Liver (tissue), 9 donors: ENCODE data around the gene FOXA2. TPM values are rescaled to one million over a fixed set of nuclear protein-coding genes. Genes with fewer than 3 reads are reported as not detected.

Experiments
- DNase-seq: peaks from one replicate; pipeline ENCODE4 v3.0.0-alpha.2; 2017; ENCODE audit warnings: low spot score
- H3K27ac ChIP-seq, 2 donors: one replicate each; pipeline ENCODE4 v1.7.0; 2013; ENCODE audit warnings: inconsistent platforms in 2 of 2, low read length in 2 of 2, control low read depth in 1 of 2, low read depth in 1 of 2, mild to moderate bottlenecking in 1 of 2
- H3K27me3 ChIP-seq, 4 donors: one replicate each; pipeline versions ENCODE4 v1.6.1 to v1.7.0; 2013; ENCODE audit warnings: low read length in 3 of 4, inconsistent platforms in 1 of 4, mild to moderate bottlenecking in 1 of 4, moderate library complexity in 1 of 4; ENCODE audit not compliant: control insufficient read depth in 4 of 4, insufficient read depth in 4 of 4
- H3K36me3 ChIP-seq, 4 donors: one replicate each; pipeline versions ENCODE4 v1.6.1 to v1.7.0; 2013; ENCODE audit warnings: low read length in 3 of 4, mild to moderate bottlenecking in 3 of 4, low read depth in 1 of 4, moderate library complexity in 1 of 4; ENCODE audit not compliant: control insufficient read depth in 4 of 4, insufficient read depth in 3 of 4
- H3K4me1 ChIP-seq, 4 donors: one replicate each; pipeline versions ENCODE4 v1.6.1 to v1.7.0; 2013; ENCODE audit warnings: low read length in 3 of 4, mild to moderate bottlenecking in 3 of 4, moderate library complexity in 1 of 4; ENCODE audit not compliant: control insufficient read depth in 4 of 4, insufficient read depth in 4 of 4
- H3K4me3 ChIP-seq, 3 donors: one replicate each; pipeline versions ENCODE4 v1.6.1 to v1.7.0; 2013; ENCODE audit warnings: low read length in 3 of 3, control low read depth in 1 of 3, low read depth in 1 of 3, mild to moderate bottlenecking in 1 of 3
- H3K9ac ChIP-seq, 2 donors: one replicate each; pipeline ENCODE4 v1.7.0; 2013; ENCODE audit warnings: low read length in 2 of 2, mild to moderate bottlenecking in 2 of 2, moderate library complexity in 2 of 2, control low read depth in 1 of 2, low read depth in 1 of 2
- H3K9me3 ChIP-seq, 4 donors: one replicate each; pipeline versions ENCODE4 v1.6.1 to v1.7.0; 2013; ENCODE audit warnings: low read length in 3 of 4; ENCODE audit not compliant: control insufficient read depth in 4 of 4
- EGR1 ChIP-seq, 2 donors: IDR thresholded peaks; 2 replicates each; pipeline ENCODE4 v1.6.1; 2016 to 2018; ENCODE audit warnings: antibody characterized with exemption in 2 of 2, low read depth in 2 of 2
- FOXA2 ChIP-seq: IDR thresholded peaks from 2 replicates; pipeline ENCODE4 v1.6.1; 2016; ENCODE audit warnings: antibody characterized with exemption
- GABPA ChIP-seq, 2 donors: IDR thresholded peaks in 1 of 2; conservative IDR thresholded peaks in 1 of 2; 2 replicates each; pipeline ENCODE4 v1.6.1; 2016; ENCODE audit warnings: antibody characterized with exemption in 2 of 2, mild to moderate bottlenecking in 1 of 2, moderate library complexity in 1 of 2
- HNF4A ChIP-seq, 2 donors: conservative IDR thresholded peaks; 2 replicates each; pipeline ENCODE4 v1.6.1; 2016; ENCODE audit warnings: antibody characterized with exemption in 2 of 2, mild to moderate bottlenecking in 2 of 2
- HNF4G ChIP-seq: IDR thresholded peaks from 2 replicates; pipeline ENCODE4 v1.6.1; 2016; ENCODE audit warnings: antibody characterized with exemption
- JUND ChIP-seq, 2 donors: IDR thresholded peaks; 2 replicates each; pipeline ENCODE4 v1.6.1; 2016; ENCODE audit warnings: antibody characterized with exemption in 2 of 2
- MAX ChIP-seq: IDR thresholded peaks from 2 replicates; pipeline ENCODE4 v1.6.1; 2016; ENCODE audit warnings: antibody characterized with exemption
- NR2F2 ChIP-seq: IDR thresholded peaks from 2 replicates; pipeline ENCODE4 v1.6.1; 2016; ENCODE audit warnings: antibody characterized with exemption
- SP1 ChIP-seq: IDR thresholded peaks from 2 replicates; pipeline ENCODE4 v1.6.1; 2018; ENCODE audit warnings: antibody characterized with exemption, mild to moderate bottlenecking
- TAF1 ChIP-seq: conservative IDR thresholded peaks from 2 replicates; pipeline ENCODE4 v1.6.1; 2016; ENCODE audit warnings: antibody characterized with exemption, mild to moderate bottlenecking
- YY1 ChIP-seq: IDR thresholded peaks from 2 replicates; pipeline ENCODE4 v1.6.1; 2016; ENCODE audit warnings: antibody characterized with exemption, mild to moderate bottlenecking
- WGBS: extraction: QIAGEN DNeasy Blood & Tissue Kit; methylation state at CpG from one replicate; pipeline ENCODE4 v1.1.7; 2013; 5-methylcytosine and 5-hydroxymethylcytosine counted together
- polyA plus RNA-seq, 2 donors: library from polyadenylated mRNA; stranded (reverse) in 1 of 2; unstranded in 1 of 2; fragments of 200-250 nt in 1 of 2; fragments of >200 nt in 1 of 2; fragmentation: Nextera tagmentation in 1 of 2; extraction: Ambion mirVana in 1 of 2; gene quantifications; one replicate each; pipeline versions ENCODE4 v1.2.1 to v1.2.3, GENCODE V29; 2013 to 2015
- total RNA-seq, 2 donors: library from RNA; depleted of rRNA; stranded (reverse); fragments of >200 nt; gene quantifications; one replicate each; pipeline ENCODE4 v1.2.3, GENCODE V29; 2014
- TF ChIP-seq, protein P1 (sequence below): IDR thresholded peaks from 2 replicates; pipeline ENCODE4 v1.6.1; 2016; ENCODE audit warnings: antibody characterized with exemption, mild to moderate bottlenecking
- TF ChIP-seq, protein P2 (sequence below): IDR thresholded peaks from 2 replicates; pipeline ENCODE4 v1.6.1; 2016; ENCODE audit warnings: antibody characterized with exemption
- TF ChIP-seq, protein P3 (sequence below): fragments of 150-350 bp; IDR thresholded peaks from 2 replicates; pipeline ENCODE4 v1.5.1; 2017; ENCODE audit warnings: improper control_type of control experiment, low read depth, low read length; ENCODE audit not compliant: missing input control
- TF ChIP-seq, protein P4 (sequence below): IDR thresholded peaks from 2 replicates; pipeline ENCODE4 v1.6.1; 2016; ENCODE audit warnings: antibody characterized with exemption
- donor health status: healthy.
- donor health status: healthy.
- donor health status: healthy.
- donor health status: healthy.
- donor health status: healthy.

Gene FOXA2
- total RNA-seq = 10 to 100 TPM in 1 of 2 donors, 1 to 10 TPM in 1; 5.2 to 10.6 TPM
- 10 to 100 TPM; 11.6 to 12.7 TPM for polyA plus RNA-seq

GRCh38 chr20:22584522-22584921, at the start of gene FOXA2:
FOXA2 (minus strand) TSS chr20:22584572; CDS start chr20:22584278, 294 bp downstream.
- Histone ChIP-seq H3K36me3 (no peaks in the 10 kb centered on the region), H3K4me3 (peak within 1 kb of the TSS; percentile 86 to 95 (median 86)), H3K27ac (peak within 1 kb of the TSS; percentile 96 to 97), H3K9me3 (no peaks in the 10 kb centered on the region), H3K4me1 (peaks cover 4 to 50% (median 36%) of the 10 kb centered on the region in 4 donors), H3K27me3 (no peaks in the 10 kb centered on the region), H3K9ac (peak within 1 kb of the TSS; percentile 60 to 93)
- DNase-seq = peak; percentile 56
- 4% methylated on average over 35 of the region's 42 CpGs for WGBS
- TF ChIP-seq, protein P1, sequence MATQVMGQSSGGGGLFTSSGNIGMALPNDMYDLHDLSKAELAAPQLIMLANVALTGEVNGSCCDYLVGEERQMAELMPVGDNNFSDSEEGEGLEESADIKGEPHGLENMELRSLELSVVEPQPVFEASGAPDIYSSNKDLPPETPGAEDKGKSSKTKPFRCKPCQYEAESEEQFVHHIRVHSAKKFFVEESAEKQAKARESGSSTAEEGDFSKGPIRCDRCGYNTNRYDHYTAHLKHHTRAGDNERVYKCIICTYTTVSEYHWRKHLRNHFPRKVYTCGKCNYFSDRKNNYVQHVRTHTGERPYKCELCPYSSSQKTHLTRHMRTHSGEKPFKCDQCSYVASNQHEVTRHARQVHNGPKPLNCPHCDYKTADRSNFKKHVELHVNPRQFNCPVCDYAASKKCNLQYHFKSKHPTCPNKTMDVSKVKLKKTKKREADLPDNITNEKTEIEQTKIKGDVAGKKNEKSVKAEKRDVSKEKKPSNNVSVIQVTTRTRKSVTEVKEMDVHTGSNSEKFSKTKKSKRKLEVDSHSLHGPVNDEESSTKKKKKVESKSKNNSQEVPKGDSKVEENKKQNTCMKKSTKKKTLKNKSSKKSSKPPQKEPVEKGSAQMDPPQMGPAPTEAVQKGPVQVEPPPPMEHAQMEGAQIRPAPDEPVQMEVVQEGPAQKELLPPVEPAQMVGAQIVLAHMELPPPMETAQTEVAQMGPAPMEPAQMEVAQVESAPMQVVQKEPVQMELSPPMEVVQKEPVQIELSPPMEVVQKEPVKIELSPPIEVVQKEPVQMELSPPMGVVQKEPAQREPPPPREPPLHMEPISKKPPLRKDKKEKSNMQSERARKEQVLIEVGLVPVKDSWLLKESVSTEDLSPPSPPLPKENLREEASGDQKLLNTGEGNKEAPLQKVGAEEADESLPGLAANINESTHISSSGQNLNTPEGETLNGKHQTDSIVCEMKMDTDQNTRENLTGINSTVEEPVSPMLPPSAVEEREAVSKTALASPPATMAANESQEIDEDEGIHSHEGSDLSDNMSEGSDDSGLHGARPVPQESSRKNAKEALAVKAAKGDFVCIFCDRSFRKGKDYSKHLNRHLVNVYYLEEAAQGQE = no peak
- no peak for TF ChIP-seq FOXA2
- TF ChIP-seq MAX = no peak

DNA sequence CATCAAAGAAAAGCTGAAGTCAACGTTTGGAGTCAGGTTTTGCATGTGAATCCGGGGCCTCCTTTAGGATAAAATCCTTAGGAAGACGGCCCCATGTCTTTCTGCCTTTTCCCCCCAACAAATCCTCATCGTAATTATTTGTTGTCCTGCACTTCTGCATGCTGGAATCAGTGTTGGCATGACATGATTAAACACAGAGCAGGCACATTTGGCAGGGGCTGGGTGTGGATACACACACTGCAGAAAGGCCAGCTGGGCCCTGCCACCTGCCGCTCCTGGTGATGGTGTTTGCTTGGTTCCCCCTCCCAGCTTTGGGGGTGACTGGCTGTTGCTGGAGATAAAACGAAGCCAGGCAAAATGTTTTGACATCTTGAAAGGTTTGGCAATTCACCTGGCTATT, 46.3 kb upstream of the FOXA2 start:
- no peak overlapping the region for H3K9ac ChIP-seq
- WGBS = 58% methylated on average over 6 of the region's 6 CpGs
- no peaks in the 10 kb centered on the region for H3K4me1 ChIP-seq
- DNase-seq = no peak
- H3K9me3 ChIP-seq = no peaks in the 10 kb centered on the region
- no peak overlapping the region for H3K4me3 ChIP-seq
- no peaks in the 10 kb centered on the region for H3K27me3 ChIP-seq
- no peaks in the 10 kb centered on the region for H3K36me3 ChIP-seq
- TF ChIP-seq HNF4A (conservative IDR thresholded peaks at IDR 0.05) (no peak), NR2F2 (no peak), EGR1 (IDR thresholded peaks at IDR 0.05; ENCODE audit: low read depth in 2 of 2) (no peak), MAX (no peak), GABPA (IDR thresholded peaks at IDR 0.05 in 1 of 2, conservative IDR thresholded peaks at IDR 0.05 in 1 of 2) (no peak), TAF1 (no peak), SP1 (no peak), HNF4G (no peak), YY1 (no peak), JUND (IDR thresholded peaks at IDR 0.05) (no peak)
- TF ChIP-seq, protein P2, sequence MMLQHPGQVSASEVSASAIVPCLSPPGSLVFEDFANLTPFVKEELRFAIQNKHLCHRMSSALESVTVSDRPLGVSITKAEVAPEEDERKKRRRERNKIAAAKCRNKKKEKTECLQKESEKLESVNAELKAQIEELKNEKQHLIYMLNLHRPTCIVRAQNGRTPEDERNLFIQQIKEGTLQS = no peak
- TF ChIP-seq, protein P3, sequence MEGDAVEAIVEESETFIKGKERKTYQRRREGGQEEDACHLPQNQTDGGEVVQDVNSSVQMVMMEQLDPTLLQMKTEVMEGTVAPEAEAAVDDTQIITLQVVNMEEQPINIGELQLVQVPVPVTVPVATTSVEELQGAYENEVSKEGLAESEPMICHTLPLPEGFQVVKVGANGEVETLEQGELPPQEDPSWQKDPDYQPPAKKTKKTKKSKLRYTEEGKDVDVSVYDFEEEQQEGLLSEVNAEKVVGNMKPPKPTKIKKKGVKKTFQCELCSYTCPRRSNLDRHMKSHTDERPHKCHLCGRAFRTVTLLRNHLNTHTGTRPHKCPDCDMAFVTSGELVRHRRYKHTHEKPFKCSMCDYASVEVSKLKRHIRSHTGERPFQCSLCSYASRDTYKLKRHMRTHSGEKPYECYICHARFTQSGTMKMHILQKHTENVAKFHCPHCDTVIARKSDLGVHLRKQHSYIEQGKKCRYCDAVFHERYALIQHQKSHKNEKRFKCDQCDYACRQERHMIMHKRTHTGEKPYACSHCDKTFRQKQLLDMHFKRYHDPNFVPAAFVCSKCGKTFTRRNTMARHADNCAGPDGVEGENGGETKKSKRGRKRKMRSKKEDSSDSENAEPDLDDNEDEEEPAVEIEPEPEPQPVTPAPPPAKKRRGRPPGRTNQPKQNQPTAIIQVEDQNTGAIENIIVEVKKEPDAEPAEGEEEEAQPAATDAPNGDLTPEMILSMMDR = no peak
- TF ChIP-seq, protein P4, sequence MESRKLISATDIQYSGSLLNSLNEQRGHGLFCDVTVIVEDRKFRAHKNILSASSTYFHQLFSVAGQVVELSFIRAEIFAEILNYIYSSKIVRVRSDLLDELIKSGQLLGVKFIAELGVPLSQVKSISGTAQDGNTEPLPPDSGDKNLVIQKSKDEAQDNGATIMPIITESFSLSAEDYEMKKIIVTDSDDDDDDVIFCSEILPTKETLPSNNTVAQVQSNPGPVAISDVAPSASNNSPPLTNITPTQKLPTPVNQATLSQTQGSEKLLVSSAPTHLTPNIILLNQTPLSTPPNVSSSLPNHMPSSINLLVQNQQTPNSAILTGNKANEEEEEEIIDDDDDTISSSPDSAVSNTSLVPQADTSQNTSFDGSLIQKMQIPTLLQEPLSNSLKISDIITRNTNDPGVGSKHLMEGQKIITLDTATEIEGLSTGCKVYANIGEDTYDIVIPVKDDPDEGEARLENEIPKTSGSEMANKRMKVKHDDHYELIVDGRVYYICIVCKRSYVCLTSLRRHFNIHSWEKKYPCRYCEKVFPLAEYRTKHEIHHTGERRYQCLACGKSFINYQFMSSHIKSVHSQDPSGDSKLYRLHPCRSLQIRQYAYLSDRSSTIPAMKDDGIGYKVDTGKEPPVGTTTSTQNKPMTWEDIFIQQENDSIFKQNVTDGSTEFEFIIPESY = no peak
- H3K27ac ChIP-seq = no peak overlapping the region
